Panc1 (cell line): ENCODE results near the gene FAM219B. TPM values are rescaled to one million over a fixed set of nuclear protein-coding genes. Genes with fewer than 3 reads are reported as not detected.

Experiments used
- ATAC-seq: fragments of 200-7000 bp; cut with Tn5 transposase; 2 replicates; pipeline ENCODE4 v1.9.1; 2020; ENCODE audit warnings: mild to moderate bottlenecking, moderate library complexity
- BruUV-seq: library from RNA; stranded (reverse); fragments of 400-500 nt; replicated peaks from 2 replicates; lab custom pipeline; 2021; lab: Mats Ljungman, UMichigan
- CTCF ChIA-PET: fragments of 300-600 bp; sonication (Branson Sonifier 250); formaldehyde crosslinking; loops from one replicate; lab custom pipeline; 2022; ENCODE audit warnings: antibody characterized with exemption; lab: Charles Lee
- POLR2A ChIA-PET: fragments of 300-600 bp; sonication (Branson Sonifier 250); formaldehyde crosslinking; loops from one replicate; lab custom pipeline; 2022; ENCODE audit warnings: antibody characterized with exemption; lab: Charles Lee
- DNase-seq: peaks from one replicate; pipeline ENCODE4 v3.0.0-alpha.2; 2010; ENCODE audit warnings: low read depth, low spot score
- H3K27ac ChIP-seq: 2 replicates; pipeline ENCODE4 v1.5.1; 2011; ENCODE audit warnings: mild to moderate bottlenecking, low read length, inconsistent platforms
- H3K27me3 ChIP-seq: fragments of 200-500 bp; sonication (Bioruptor generic); 2 replicates; pipeline ENCODE4 v1.6.0; 2014; ENCODE audit warnings: low read length, inconsistent platforms; ENCODE audit not compliant: control insufficient read depth, insufficient read depth
- H3K36me3 ChIP-seq: fragments of 200-500 bp; sonication (Bioruptor generic); 2 replicates; pipeline ENCODE4 v1.5.1; 2014; ENCODE audit warnings: inconsistent platforms, mild to moderate bottlenecking, low read length, moderate library complexity; ENCODE audit not compliant: control insufficient read depth, insufficient read depth
- H3K4me1 ChIP-seq: 2 replicates; pipeline ENCODE4 v1.5.1; 2011; ENCODE audit warnings: inconsistent platforms, mild to moderate bottlenecking, low read length, moderate library complexity; ENCODE audit not compliant: control insufficient read depth, insufficient read depth
- H3K4me3 ChIP-seq, 2 experiments: 2 replicates each; pipeline ENCODE4 v1.5.1; 2011 to 2012; ENCODE audit warnings: low read depth in 2 of 2, low read length in 2 of 2, mild to moderate bottlenecking in 2 of 2, inconsistent platforms in 1 of 2, moderate library complexity in 1 of 2
- H3K9me3 ChIP-seq: fragments of 200-500 bp; sonication (Bioruptor generic); 2 replicates; pipeline ENCODE4 v1.5.1; 2014; ENCODE audit warnings: low read depth, mild to moderate bottlenecking, inconsistent platforms, low read length, moderate library complexity; ENCODE audit not compliant: control insufficient read depth, insufficient read depth
- CTCF ChIP-seq: fragments of 450-650 bp; IDR thresholded peaks from 2 replicates; pipeline ENCODE4 v1.5.1; 2017; ENCODE audit warnings: mild to moderate bottlenecking
- POLR2AphosphoS5 ChIP-seq: IDR thresholded peaks from 2 replicates; pipeline ENCODE4 v1.6.1; 2012; ENCODE audit warnings: mild to moderate bottlenecking, low read depth, low read length, moderate library complexity
- REST ChIP-seq, 2 experiments: IDR thresholded peaks; 2 replicates each; pipeline ENCODE4 v1.6.1; 2011 to 2012; ENCODE audit warnings: low read depth in 2 of 2, control low read depth in 1 of 2, low read length in 1 of 2, mild to moderate bottlenecking in 1 of 2, moderate library complexity in 1 of 2; ENCODE audit not compliant: insufficient read depth in 1 of 2
- SIN3A ChIP-seq: IDR thresholded peaks from 2 replicates; pipeline ENCODE4 v1.6.1; 2012; ENCODE audit warnings: low read depth, mild to moderate bottlenecking, low read length, moderate library complexity, borderline replicate concordance; ENCODE audit not compliant: insufficient read depth
- TCF7L2 ChIP-seq: IDR thresholded peaks from 2 replicates; pipeline ENCODE4 v1.6.1; 2011; ENCODE audit warnings: mild to moderate bottlenecking, low read depth, low read length, inconsistent platforms
- in situ Hi-C: cut with HindIII; loops from 2 replicates; pipeline ENCODE4 v1.10.0; 2016; ENCODE audit warnings: low sequenced_read_pairs, low pct_unique_long_range_greater_than_20kb
- intact Hi-C: fragments of 100-400 bp; cut with micrococcal nuclease; formaldehyde crosslinking; loops from one replicate; pipeline ENCODE4 v1.10.0; 2022; ENCODE audit not compliant: unreplicated experiment
- total RNA-seq: library from RNA; stranded (reverse); gene quantifications from one replicate; pipeline ENCODE4 v1.2.1, GENCODE V29; 2021; ENCODE audit not compliant: unreplicated experiment

The FAM219B gene
- total RNA-seq, 1 experiment from 2014 or later: 68.6 TPM

- intact Hi-C loops: no loop called here
- no peaks in the 10 kb centered on the region for H3K27me3 ChIP-seq
- DNase-seq (no peak), ATAC-seq (no peak)
- H3K36me3 ChIP-seq: no peaks in the 10 kb centered on the region; the same call in 1 of the 2 replicates
- no peaks in the 10 kb centered on the region for H3K9me3 ChIP-seq
- ChIA-PET CTCF (no interaction called here), POLR2A (interaction anchor here (0.6 kb wide), 1 partner anchor 17 kb away, joined by 5 read pairs; no protein-coding TSS in a partner anchor)
- peaks cover 9% of the 10 kb centered on the region for H3K4me1 ChIP-seq
- in situ Hi-C loops: no loop called here
- TF ChIP-seq CTCF (no peak), POLR2AphosphoS5 (no peak), SIN3A (no peak), TCF7L2 (no peak), REST (IDR thresholded peaks at IDR 0.05; ENCODE audit: insufficient read depth in 1 of 2, low read depth in 2 of 2, low read length in 1 of 2) (no peak)
- H3K27ac ChIP-seq: no peak overlapping the region
- H3K4me3 ChIP-seq: no peak overlapping the region
- no TSS peak for BruUV-seq
Measured at GRCh38 chr15:74892313-74892712, 14.3 kb downstream of the FAM219B start.

- Histone ChIP-seq H3K27ac (no peak overlapping the region), H3K4me1 (peaks cover 9% of the 10 kb centered on the region), H3K9me3 (no peaks in the 10 kb centered on the region), H3K27me3 (no peaks in the 10 kb centered on the region), H3K36me3 (no peaks in the 10 kb centered on the region; the same call in 1 of the 2 replicates), H3K4me3 (no peak overlapping the region)
- DNase-seq (no peak), ATAC-seq (no peak)
- in situ Hi-C loops: no loop called here
- TF ChIP-seq CTCF: no peak
- ChIA-PET CTCF (no interaction called here), POLR2A (interaction anchor here (0.7 kb wide), 1 partner anchor 50 kb away, joined by 3 read pairs; no protein-coding TSS in a partner anchor)
- intact Hi-C loops: no loop called here
- BruUV-seq: no TSS peak
Measured at GRCh38 chr15:74891469-74891868, 15.2 kb downstream of the FAM219B start.
